Right ventricle myocardium inferior (tissue), 1 donor: Measurements from ENCODE around the gene GPR78. TPM values are rescaled to one million over a fixed set of nuclear protein-coding genes. Genes with fewer than 3 reads are reported as not detected.

ENCODE experiments used
- ATAC-seq: fragments of 200-7000 bp; cut with Tn5 transposase; one replicate; pipeline ENCODE4 v1.9.1; 2020; ENCODE audit warnings: mild to moderate bottlenecking, moderate library complexity
- DNase-seq: peaks from one replicate; pipeline ENCODE4 v3.0.0; 2021; ENCODE audit errors: missing footprints
- intact Hi-C: fragments of 100-400 bp; cut with DNase I; formaldehyde crosslinking; loops from one replicate; pipeline ENCODE4 v1.11.0; 2022
- long read RNA-seq: library from polyadenylated mRNA; unstranded; transcript quantifications from one replicate; pipeline ENCODE4 v2.0.0, GENCODE V29; 2021
- total RNA-seq: library from RNA; stranded (reverse); fragmentation: NEBNext Ultra II Directional; extraction: Animal tissue kit (Norgen Biotek cat#: 25700); gene quantifications from one replicate; pipeline ENCODE4 v1.2.1, GENCODE V29; 2021
- donor health status: DM: no; HTN: yes; CAD: no; lungs with severe emphysema.

The GPR78 gene, protein sequence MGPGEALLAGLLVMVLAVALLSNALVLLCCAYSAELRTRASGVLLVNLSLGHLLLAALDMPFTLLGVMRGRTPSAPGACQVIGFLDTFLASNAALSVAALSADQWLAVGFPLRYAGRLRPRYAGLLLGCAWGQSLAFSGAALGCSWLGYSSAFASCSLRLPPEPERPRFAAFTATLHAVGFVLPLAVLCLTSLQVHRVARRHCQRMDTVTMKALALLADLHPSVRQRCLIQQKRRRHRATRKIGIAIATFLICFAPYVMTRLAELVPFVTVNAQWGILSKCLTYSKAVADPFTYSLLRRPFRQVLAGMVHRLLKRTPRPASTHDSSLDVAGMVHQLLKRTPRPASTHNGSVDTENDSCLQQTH
- total RNA-seq: not detected
- long read RNA-seq, partial matches to known transcripts: 0 of 1 reads
- long read RNA-seq, other reads (novel, unspliced or antisense): 1 of 1 reads

DNA sequence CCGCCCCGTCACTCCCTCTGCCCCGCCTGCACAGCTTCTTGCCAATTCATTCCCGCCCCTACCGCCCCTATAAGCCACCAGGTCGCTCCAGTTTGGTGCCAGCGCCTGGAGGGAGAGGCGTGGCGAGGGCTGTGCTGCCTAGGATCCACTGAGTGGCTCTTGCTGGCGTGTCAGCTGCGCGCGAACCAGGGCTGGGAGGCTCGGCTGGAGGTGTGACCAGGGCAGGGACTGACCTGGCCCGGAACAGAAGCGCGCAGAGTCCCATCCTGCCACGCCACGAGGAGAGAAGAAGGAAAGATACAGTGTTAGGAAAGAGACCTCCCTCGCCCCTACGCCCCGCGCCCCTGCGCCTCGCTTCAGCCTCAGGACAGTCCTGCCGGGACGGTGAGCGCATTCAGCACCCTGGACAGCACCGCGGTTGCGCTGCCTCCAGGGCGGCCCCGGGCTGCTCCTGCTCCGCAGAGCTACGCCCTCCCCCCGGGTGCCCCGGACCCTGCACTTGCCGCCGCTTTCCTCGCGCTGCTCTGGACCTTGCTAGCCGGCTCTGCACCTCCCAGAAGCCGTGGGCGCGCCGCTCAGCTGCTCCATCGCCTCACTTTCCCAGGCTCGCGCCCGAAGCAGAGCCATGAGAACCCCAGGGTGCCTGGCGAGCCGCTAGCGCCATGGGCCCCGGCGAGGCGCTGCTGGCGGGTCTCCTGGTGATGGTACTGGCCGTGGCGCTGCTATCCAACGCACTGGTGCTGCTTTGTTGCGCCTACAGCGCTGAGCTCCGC, at the start of gene GPR78:
Gene GPR78 (plus strand): TSS at position 72 of the 773 bp plus-strand sequence. CDS start 591 bp downstream, at position 663.
- ATAC-seq (peak; percentile 79), DNase-seq (no peak)
- intact Hi-C loops: no loop called here

DNA sequence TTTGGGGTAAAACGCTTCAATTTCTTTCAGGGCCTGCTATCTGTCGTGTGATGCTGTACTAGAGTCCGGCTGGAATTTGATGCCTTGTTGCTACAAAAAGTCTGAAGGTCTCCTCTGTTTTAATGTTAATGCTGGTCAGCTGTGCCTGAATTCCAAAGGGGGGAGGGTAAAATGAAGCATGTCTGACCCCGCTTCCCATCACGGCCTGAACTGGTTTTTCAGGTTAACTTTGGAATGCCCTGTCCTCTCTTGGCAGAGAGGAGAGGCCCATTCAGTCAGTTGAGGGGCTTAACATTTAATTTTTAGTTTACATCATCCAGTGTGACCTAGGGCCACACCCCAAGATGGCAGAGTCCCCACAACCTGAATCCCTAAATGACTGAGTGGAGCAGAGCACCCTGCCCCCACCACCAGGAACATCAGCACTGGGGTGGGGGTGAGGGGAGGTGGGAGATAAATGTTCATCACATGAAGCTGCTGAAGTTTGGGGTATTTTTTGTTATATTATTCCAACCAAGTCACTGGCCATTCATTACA, 47.9 kb upstream of the GPR78 start:
- no peak for DNase-seq
- intact Hi-C loops: no loop called here
- ATAC-seq: no peak

DNA sequence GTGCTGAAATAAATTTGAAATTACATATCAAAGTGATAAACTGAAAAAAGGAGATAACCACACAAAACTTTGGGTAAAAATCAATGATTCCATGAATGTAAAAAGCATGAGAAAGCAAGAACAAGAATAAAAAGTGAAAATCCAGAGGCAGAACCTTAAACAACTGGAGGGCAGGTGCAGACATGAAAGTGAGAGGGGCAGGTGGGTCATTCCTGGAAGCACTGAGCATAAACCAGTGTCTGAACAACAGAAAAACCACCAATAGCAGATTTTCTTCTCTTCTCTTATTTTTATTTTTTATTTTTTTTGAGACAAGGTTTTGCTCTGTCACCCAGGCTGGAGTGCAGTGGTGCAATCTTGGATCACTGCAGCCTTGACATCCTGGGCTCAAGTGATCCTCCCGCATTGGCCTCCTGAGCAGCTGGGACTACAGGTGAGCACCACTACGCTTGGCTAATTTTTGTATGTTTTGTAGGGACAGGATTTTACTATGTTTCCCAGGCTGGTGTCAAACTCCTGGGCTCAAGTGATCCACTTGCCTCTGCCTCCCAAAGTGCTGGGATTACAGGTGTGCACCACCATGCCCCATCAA, 46.8 kb upstream of the GPR78 start:
- intact Hi-C loops: no loop called here
- ATAC-seq (no peak), DNase-seq (no peak)

- no peak for DNase-seq
- intact Hi-C loops: no loop called here
- no peak for ATAC-seq
Measured at GRCh38 chr4:8534129-8534528, 46.1 kb upstream of the GPR78 start.

DNA sequence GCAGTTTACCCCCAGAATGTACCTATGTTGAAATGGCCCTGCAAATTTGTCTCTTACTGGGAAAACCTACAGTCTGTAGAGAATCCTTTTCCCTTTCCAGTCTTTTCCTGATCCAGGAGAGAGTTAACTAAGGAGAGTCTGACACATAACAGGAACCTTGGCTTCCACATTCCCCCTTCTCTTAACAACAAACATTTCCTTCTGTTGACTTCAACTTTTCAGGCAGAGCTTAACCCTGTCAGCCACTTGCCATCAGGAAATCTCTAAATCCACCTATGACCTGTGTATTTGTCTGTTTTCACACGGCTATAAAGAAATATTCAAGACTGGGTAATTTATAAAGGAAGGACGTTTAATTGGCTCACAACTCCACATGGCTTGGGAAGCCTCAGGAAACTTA, 45.6 kb upstream of the GPR78 start:
- no peak for DNase-seq
- no peak for ATAC-seq
- intact Hi-C loops: no loop called here

DNA sequence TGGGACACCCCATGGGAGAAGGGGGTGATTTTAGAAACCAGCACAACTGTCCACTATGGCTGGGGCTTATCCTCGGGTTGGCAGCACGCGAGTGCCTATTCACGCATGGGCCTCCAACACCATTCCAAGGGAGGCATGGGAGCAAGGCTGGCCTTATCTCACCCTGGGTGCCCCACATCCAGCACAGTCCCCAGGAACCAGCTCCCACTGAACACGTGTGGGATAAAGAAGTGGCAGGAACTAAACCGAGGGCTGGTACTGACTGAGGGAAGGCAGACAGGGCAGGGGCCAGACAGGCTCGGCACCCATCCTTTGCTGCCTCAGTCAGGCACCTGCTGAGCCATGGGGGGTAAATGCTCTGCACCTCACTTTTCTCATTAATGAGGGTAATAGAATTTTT, 43.7 kb upstream of the GPR78 start:
- intact Hi-C loops: no loop called here
- DNase-seq: no peak
- ATAC-seq: no peak

DNA sequence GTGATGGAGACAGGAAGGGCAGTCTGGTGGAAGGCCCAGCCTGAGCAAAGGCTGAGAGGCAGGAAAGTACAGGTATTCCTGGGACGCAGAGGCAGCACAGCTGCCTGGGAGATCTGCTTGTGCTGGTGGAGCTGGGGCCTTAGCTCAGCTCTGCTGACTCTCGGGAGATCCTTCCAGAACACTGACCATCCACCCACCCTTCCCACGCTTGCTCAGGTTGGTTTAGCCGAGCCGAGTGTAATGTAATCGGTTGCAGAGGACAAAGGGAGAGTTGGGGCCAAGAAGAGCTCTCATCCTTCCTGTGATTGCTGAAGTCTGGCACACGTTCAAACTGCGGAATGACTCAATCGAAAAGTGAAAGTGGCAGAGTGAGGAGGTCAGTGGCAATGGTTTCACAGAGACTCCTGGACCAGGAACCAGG, 43.1 kb upstream of the GPR78 start:
- DNase-seq: no peak
- peak; percentile 15 for ATAC-seq
- intact Hi-C loops: no loop called here

DNA sequence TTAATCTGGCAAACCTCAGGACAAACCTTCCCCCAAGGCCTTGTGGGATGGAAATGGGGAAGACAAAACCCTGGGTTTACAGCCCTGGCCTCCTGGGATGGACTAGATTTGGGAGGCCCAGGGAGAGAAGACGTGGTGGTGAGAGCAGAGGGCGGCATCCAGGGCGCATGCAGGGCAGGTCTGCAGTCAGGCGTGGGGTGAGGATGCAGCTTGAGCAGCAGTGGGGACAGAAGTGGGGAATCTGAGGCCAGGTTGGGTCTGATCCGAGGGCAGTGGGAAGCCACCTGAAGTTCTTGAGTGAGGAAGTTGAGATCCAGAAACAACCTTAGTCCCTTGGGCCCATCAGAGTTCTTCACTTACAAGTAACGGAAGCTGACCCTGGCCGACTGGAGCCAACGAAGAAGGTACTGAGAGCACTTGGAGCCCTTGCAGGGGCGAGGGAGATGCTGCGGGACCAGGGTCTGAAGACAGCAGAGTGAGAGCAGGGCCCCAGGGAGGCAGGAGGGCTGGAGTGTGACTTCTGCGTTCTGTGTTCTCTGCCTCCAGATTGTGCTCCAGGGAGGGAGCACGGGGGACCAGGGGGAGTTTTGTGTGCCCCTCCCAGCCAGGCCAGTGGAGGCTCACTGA, 42.0 kb upstream of the GPR78 start:
- ATAC-seq: no peak
- intact Hi-C loops: no loop called here
- DNase-seq: no peak

- intact Hi-C loops: no loop called here
- ATAC-seq: no peak
- DNase-seq: no peak
Measured at GRCh38 chr4:8538703-8539567, 41.3 kb upstream of the GPR78 start.

- ATAC-seq (no peak), DNase-seq (no peak)
- intact Hi-C loops: no loop called here
Measured at GRCh38 chr4:8539661-8540060, 40.5 kb upstream of the GPR78 start.

DNA sequence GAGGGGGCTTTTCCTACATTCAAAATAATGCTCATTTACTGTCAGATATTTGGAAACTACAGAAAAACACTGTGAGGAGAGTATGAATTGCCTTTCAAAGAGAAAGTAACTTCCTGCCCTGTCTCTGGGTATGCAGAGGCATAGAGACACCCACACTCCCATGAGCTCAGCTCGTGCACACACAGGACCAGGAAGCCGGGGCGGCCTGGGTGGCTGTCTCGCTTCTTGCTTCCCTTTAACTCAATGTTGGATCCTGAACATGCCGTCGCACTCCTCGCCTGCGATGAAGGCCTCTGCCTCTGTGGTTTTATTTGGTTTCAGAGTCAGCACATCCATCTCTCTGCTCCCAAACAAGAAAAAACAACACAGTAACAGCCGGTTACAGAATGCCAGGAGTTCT, 40.1 kb upstream of the GPR78 start:
- DNase-seq (no peak), ATAC-seq (no peak)
- intact Hi-C loops: no loop called here

GRCh38 chr4:8540586-8540985, 39.6 kb upstream of the GPR78 start:
- no peak for DNase-seq
- intact Hi-C loops: no loop called here
- ATAC-seq: no peak

DNA sequence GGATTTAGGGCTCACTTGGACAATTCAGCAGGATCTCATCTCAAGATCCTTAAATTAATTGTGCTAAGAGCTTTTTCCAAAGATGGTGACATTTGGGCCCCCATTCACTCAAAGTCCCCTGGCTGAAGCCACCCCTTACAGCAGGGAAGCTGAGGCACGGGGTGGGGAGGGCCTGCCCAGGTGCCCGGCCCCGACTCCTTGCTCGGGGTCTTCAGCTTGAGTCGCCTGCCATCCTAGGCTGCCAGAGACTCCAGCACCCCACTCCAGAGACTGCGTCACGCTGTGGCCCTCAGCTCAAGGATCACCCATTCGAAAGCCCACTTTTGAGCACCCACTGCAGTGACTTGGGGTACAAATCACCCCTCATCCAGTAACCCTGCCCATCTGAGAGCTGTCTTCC, 39.2 kb upstream of the GPR78 start:
- ATAC-seq (no peak), DNase-seq (no peak)
- intact Hi-C loops: no loop called here

- no peak for DNase-seq
- no peak for ATAC-seq
- intact Hi-C loops: no loop called here
Measured at GRCh38 chr4:8541981-8542715, 38.0 kb upstream of the GPR78 start.

- intact Hi-C loops: no loop called here
- DNase-seq: no peak
- ATAC-seq: no peak
Measured at GRCh38 chr4:8542776-8543525, 37.2 kb upstream of the GPR78 start.

GRCh38 chr4:8543623-8544022, 36.6 kb upstream of the GPR78 start:
- no peak for DNase-seq
- intact Hi-C loops: no loop called here
- ATAC-seq: no peak

DNA sequence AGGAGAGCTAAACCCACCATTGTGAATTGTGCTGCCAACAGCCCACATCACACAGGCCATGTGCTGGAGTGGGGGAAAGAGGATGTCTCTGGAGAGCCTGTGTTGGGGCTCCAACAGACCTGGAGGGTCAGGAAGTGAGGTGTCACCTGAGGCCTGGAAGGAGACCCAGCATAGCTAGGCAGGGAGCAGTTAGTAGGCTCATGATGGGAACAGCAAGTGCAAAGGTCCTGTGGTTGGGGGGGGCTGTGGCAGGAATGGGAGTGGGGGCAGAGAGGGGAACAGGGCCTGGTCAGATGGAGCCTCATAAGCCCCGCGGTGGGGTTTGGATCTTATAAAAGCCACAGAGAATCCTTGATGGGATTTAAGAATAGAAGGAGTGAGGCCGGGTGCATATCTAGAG, 35.9 kb upstream of the GPR78 start:
- no peak for DNase-seq
- intact Hi-C loops: no loop called here
- ATAC-seq: no peak
